ENCODE data around the gene CELF2. TPM values are rescaled to one million over a fixed set of nuclear protein-coding genes. Genes with fewer than 3 reads are reported as not detected.

The CELF2 gene
- total RNA-seq, 1 experiment from 2014 or later = 28.7 TPM

GRCh38 chr10:11023009-11023953, 5.6 kb downstream of the CELF2 start:
- Mint-ChIP-seq H3K27ac (no peak overlapping the region), H3K9me3 (no peaks in the 10 kb centered on the region), H3K4me1 (peaks cover 41 to 44% of the 10 kb centered on the region in 2 experiments), H3K27me3 (ENCODE audit: low read depth) (peaks cover 17% of the 10 kb centered on the region), H3K4me3 (no peak overlapping the region), H3K36me3 (ENCODE audit: insufficient read depth in 1 of 3, low read depth in 3 of 3) (no peaks in the 10 kb centered on the region)
- Histone ChIP-seq H3K23ac (ENCODE audit: insufficient read length, low read depth, low read length) (no peak overlapping the region), H3K4ac (ENCODE audit: low read depth, low read length) (no peak overlapping the region), H2BK12ac (ENCODE audit: insufficient read length, low read depth, low read length) (no peak overlapping the region), H4K8ac (replicated peaks; ENCODE audit: insufficient read length, low read depth, low read length) (no peak overlapping the region), H3K23me2 (ENCODE audit: insufficient read length, low read depth, low read length, poor library complexity, severe bottlenecking) (peaks cover 3% of the 10 kb centered on the region), H2BK15ac (ENCODE audit: low read depth, low read length) (no peak overlapping the region), H3K79me1 (ENCODE audit: insufficient read depth, low read depth, low read length, poor library complexity, severe bottlenecking) (no peaks in the 10 kb centered on the region), H2AFZ (ENCODE audit: low read length) (no peak overlapping the region), H3K27me3 (ENCODE audit: insufficient read depth, low read length) (peaks cover 2% of the 10 kb centered on the region; the same call in 1 of the 2 replicates), H3K14ac (ENCODE audit: insufficient read depth, low read length) (no peak overlapping the region), H3T11ph (ENCODE audit: low read length) (no peak overlapping the region), H2AK5ac (ENCODE audit: insufficient read length, low read length) (no peak overlapping the region), H4K5ac (ENCODE audit: insufficient read length, low read depth, low read length) (no peak overlapping the region), H3K27ac (ENCODE audit: insufficient read length, low read depth, low read length) (no peak overlapping the region), H2BK20ac (ENCODE audit: low read depth, low read length, poor library complexity, severe bottlenecking) (no peak overlapping the region), H3K18ac (ENCODE audit: insufficient read length, low read depth, low read length) (no peak overlapping the region), H2BK120ac (ENCODE audit: low read depth, low read length, poor library complexity, severe bottlenecking) (no peak overlapping the region), H2BK5ac (ENCODE audit: insufficient read length, low read length) (no peak overlapping the region), H4K91ac (ENCODE audit: insufficient read length, low read depth, low read length) (no peak overlapping the region), H3K9ac (ENCODE audit: extremely low read depth, insufficient read length, low read length) (no peak overlapping the region), H3K56ac (ENCODE audit: insufficient read length, low read depth, low read length) (no peak overlapping the region), H3K79me2 (ENCODE audit: insufficient read depth, low read length) (no peaks in the 10 kb centered on the region), H3K9me3 (ENCODE audit: control insufficient read depth, low read depth, low read length) (no peaks in the 10 kb centered on the region), H3K4me2 (ENCODE audit: insufficient read depth, insufficient read length, low read length) (no peak overlapping the region), H4K20me1 (ENCODE audit: control insufficient read depth, insufficient read depth, insufficient read length) (no peaks in the 10 kb centered on the region), H3K4me1 (ENCODE audit: insufficient read depth, low read length) (no peaks in the 10 kb centered on the region)
- DNase-seq = no peak
- WGBS (ENCODE audit: extremely low coverage, insufficient read length, low lambda C conversion rate) = no CpG with 5 or more reads among the region's 10 CpGs
- TF ChIP-seq CTCF (conservative IDR thresholded peaks at IDR 0.05) = no peak
